ENCODE measurements around the gene COMMD1.

COMMD1 gene

DNA sequence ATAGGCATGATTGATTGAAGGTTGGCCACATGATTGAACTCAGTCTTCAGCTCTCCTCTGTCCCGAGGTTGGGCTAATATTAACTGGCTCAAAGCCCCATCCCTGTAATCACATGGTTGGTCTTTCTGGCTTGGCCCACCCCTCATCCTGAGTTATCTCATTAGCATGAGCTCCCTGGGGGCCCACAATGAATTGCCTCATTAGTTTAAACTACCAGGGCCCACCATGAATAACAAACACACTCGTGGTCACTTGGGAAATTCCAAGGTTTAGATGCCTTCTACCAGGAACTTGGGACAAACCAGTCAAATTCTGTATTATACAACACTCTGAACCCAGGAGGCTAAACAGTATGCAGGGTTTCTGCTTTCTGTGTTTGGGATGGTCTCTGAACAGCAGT, 168.8 kb downstream of the COMMD1 start:
- Histone ChIP-seq H3K9ac (ENCODE audit: low read length) (no peak overlapping the region), H3F3A (ENCODE audit: insufficient read depth, low read length) (no peaks in the 10 kb centered on the region), H3K79me2 (ENCODE audit: low read length) (no peaks in the 10 kb centered on the region), H3K27me3 (replicated peaks; ENCODE audit: insufficient read depth, low read length) (no peaks in the 10 kb centered on the region), H4K20me1 (ENCODE audit: insufficient read depth, low read length) (no peaks in the 10 kb centered on the region), H3K9me3 (replicated peaks; ENCODE audit: insufficient read depth, low read length) (no peaks in the 10 kb centered on the region), H3K27ac (ENCODE audit: low read length) (no peak overlapping the region), H2AFZ (ENCODE audit: low read length) (no peak overlapping the region), H3K9me2 (replicated peaks; ENCODE audit: insufficient read depth, low read length) (no peaks in the 10 kb centered on the region), H3K4me2 (ENCODE audit: low read depth, low read length) (no peak overlapping the region), H3K4me1 (ENCODE audit: low read length) (no peaks in the 10 kb centered on the region), H3K4me3 (ENCODE audit: low read length) (no peak overlapping the region), H3K36me3 (replicated peaks; ENCODE audit: insufficient read depth, low read length) (no peaks in the 10 kb centered on the region)
- no peak for DNase-seq
- TF ChIP-seq EZH2phosphoT487 (IDR thresholded peaks at IDR 0.05; ENCODE audit: low read length): no peak
- no peak for TF ChIP-seq EZH2 (optimal IDR thresholded peaks at IDR 0.05; ENCODE audit: low read depth, low read length)
- TF ChIP-seq, protein P1, sequence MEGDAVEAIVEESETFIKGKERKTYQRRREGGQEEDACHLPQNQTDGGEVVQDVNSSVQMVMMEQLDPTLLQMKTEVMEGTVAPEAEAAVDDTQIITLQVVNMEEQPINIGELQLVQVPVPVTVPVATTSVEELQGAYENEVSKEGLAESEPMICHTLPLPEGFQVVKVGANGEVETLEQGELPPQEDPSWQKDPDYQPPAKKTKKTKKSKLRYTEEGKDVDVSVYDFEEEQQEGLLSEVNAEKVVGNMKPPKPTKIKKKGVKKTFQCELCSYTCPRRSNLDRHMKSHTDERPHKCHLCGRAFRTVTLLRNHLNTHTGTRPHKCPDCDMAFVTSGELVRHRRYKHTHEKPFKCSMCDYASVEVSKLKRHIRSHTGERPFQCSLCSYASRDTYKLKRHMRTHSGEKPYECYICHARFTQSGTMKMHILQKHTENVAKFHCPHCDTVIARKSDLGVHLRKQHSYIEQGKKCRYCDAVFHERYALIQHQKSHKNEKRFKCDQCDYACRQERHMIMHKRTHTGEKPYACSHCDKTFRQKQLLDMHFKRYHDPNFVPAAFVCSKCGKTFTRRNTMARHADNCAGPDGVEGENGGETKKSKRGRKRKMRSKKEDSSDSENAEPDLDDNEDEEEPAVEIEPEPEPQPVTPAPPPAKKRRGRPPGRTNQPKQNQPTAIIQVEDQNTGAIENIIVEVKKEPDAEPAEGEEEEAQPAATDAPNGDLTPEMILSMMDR (IDR thresholded peaks at IDR 0.05; ENCODE audit: low read length): no peak

DNA sequence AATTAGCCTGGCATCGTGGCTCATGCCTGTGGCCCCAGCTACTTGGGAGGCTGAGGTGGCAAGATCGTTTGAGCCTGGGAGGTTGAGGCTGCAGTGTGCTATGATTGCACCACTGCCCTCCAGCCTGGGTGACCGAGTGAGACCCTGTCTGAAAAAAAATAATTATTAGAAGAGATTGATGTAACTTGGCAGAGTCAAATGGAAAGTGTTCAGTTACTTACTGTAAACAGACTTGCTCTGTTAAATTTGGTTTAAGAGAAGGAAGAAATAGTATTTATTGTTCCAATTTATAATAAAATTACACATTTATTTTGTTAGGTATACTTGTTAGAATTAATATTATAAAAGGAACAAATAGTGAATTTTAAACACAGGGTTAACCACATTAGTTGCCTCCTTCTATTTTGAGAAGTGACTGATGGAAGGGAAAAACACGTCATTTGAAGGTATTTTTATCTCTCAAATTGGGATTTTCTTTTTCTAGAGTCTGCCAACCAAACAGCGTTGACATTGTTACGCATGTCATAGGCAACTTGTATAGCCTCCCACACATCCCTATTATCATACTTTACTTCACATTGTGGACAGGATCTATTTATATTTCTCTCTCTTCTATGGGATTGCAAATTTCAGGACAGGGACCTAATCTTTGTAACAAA, 171.6 kb downstream of the COMMD1 start:
- H2AFZ ChIP-seq (ENCODE audit: low read length): no peak overlapping the region
- no peaks in the 10 kb centered on the region for H3K27me3 ChIP-seq (replicated peaks; ENCODE audit: insufficient read depth, low read length)
- no peaks in the 10 kb centered on the region for H3K36me3 ChIP-seq (replicated peaks; ENCODE audit: insufficient read depth, low read length)
- H3K9me3 ChIP-seq (replicated peaks; ENCODE audit: insufficient read depth, low read length): no peaks in the 10 kb centered on the region
- no peaks in the 10 kb centered on the region for H4K20me1 ChIP-seq (ENCODE audit: insufficient read depth, low read length)
- TF ChIP-seq EZH2phosphoT487 (IDR thresholded peaks at IDR 0.05; ENCODE audit: low read length): no peak
- no peak for TF ChIP-seq EZH2 (optimal IDR thresholded peaks at IDR 0.05; ENCODE audit: low read depth, low read length)
- TF ChIP-seq, protein P1 (IDR thresholded peaks at IDR 0.05; ENCODE audit: low read length): no peak
- H3K4me1 ChIP-seq (ENCODE audit: low read length): no peaks in the 10 kb centered on the region
- H3K27ac ChIP-seq (ENCODE audit: low read length): no peak overlapping the region
- H3K4me3 ChIP-seq (ENCODE audit: low read length): no peak overlapping the region
- H3K9me2 ChIP-seq (replicated peaks; ENCODE audit: insufficient read depth, low read length): no peaks in the 10 kb centered on the region
- no peak overlapping the region for H3K4me2 ChIP-seq (ENCODE audit: low read depth, low read length)
- H3K9ac ChIP-seq (ENCODE audit: low read length): no peak overlapping the region
- no peak for DNase-seq
- H3F3A ChIP-seq (ENCODE audit: insufficient read depth, low read length): no peaks in the 10 kb centered on the region
- no peaks in the 10 kb centered on the region for H3K79me2 ChIP-seq (ENCODE audit: low read length)

DNA sequence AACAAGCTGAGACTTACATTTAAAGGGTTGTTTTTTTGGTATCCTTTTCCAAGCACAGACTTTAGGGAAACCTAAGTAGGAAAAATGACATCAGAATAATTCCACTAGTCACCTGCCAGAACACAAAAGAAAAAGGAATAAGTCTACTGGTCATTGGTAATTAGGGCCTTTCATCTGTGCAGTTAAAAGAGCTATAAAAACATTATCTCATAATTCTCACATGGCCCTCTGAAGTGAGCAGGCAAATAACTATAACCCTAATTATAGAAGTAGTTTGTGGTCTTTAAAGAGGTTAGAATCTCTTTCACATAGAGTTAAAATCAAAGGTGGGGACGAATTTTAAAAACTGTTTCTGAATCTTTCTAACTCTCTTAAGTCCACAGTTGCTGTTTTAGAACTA, 179.3 kb downstream of the COMMD1 start:
- Histone ChIP-seq H3K79me2 (ENCODE audit: low read length) (no peaks in the 10 kb centered on the region), H2AFZ (ENCODE audit: low read length) (no peak overlapping the region), H3K9ac (ENCODE audit: low read length) (no peak overlapping the region), H3K36me3 (replicated peaks; ENCODE audit: insufficient read depth, low read length) (no peaks in the 10 kb centered on the region), H4K20me1 (ENCODE audit: insufficient read depth, low read length) (no peaks in the 10 kb centered on the region), H3K4me1 (ENCODE audit: low read length) (no peaks in the 10 kb centered on the region), H3K27me3 (replicated peaks; ENCODE audit: insufficient read depth, low read length) (no peaks in the 10 kb centered on the region), H3K27ac (ENCODE audit: low read length) (no peak overlapping the region), H3K4me3 (ENCODE audit: low read length) (no peak overlapping the region), H3K9me3 (replicated peaks; ENCODE audit: insufficient read depth, low read length) (no peaks in the 10 kb centered on the region), H3F3A (ENCODE audit: insufficient read depth, low read length) (no peaks in the 10 kb centered on the region), H3K4me2 (ENCODE audit: low read depth, low read length) (no peak overlapping the region), H3K9me2 (replicated peaks; ENCODE audit: insufficient read depth, low read length) (no peaks in the 10 kb centered on the region)
- no peak for DNase-seq
- TF ChIP-seq EZH2 (optimal IDR thresholded peaks at IDR 0.05; ENCODE audit: low read depth, low read length): no peak
- TF ChIP-seq EZH2phosphoT487 (IDR thresholded peaks at IDR 0.05; ENCODE audit: low read length): no peak
- TF ChIP-seq, protein P1 (IDR thresholded peaks at IDR 0.05; ENCODE audit: low read length): no peak
